SU-DHL-6 (cell line): ENCODE measurements around the gene HRG.
"Not testable (repeated sequence)": the region's sequence is repeated elsewhere in the genome, so short reads cannot be mapped to it uniquely, and the experiment has no call there.

Source experiments
- H2AFZ ChIP-seq: fragments of 200-600 bp; sonication (generic); 2 replicates; pipeline ENCODE4 v1.6.1; 2014; ENCODE audit warnings: low read depth, mild to moderate bottlenecking, moderate library complexity, mixed read lengths, antibody characterized with exemption, low read length; ENCODE audit not compliant: severe bottlenecking
- H3F3A ChIP-seq: fragments of 200-600 bp; shearing (Covaris generic); 2 replicates; pipeline ENCODE4 v1.6.0; 2016; ENCODE audit warnings: antibody characterized with exemption, mild to moderate bottlenecking; ENCODE audit not compliant: insufficient read depth
- H3K27ac ChIP-seq: fragments of 200-600 bp; sonication (generic); 2 replicates; pipeline ENCODE4 v1.5.1; 2016; ENCODE audit warnings: low read depth, mild to moderate bottlenecking, low read length, moderate library complexity, mixed read lengths
- H3K27me3 ChIP-seq: fragments of 200-600 bp; sonication (generic), shearing (Covaris generic); 2 replicates; pipeline ENCODE4 v1.6.0; 2014; ENCODE audit warnings: mild to moderate bottlenecking, low read length
- H3K36me3 ChIP-seq: fragments of 200-600 bp; sonication (generic); 2 replicates; pipeline ENCODE4 v1.6.1; 2014; ENCODE audit warnings: mild to moderate bottlenecking, low read length, mixed read lengths
- H3K4me2 ChIP-seq: fragments of 300-600, 200-600 bp; shearing (Covaris generic), sonication (generic); 2 replicates; pipeline ENCODE4 v1.6.0; 2014; ENCODE audit warnings: low read length, low read depth, mild to moderate bottlenecking; ENCODE audit not compliant: poor library complexity, severe bottlenecking
- H3K4me3 ChIP-seq: fragments of 200-600 bp; sonication (generic); 2 replicates; pipeline ENCODE4 v1.5.1; 2014; ENCODE audit warnings: antibody characterized with exemption, low read length, mild to moderate bottlenecking, mixed read lengths; ENCODE audit not compliant: insufficient read depth, poor library complexity, severe bottlenecking
- H3K79me2 ChIP-seq: fragments of 200-600 bp; sonication (generic); 2 replicates; pipeline ENCODE4 v1.6.1; 2014; ENCODE audit warnings: mild to moderate bottlenecking, low read length, moderate library complexity; ENCODE audit not compliant: insufficient read depth
- H3K9ac ChIP-seq: fragments of 200-600 bp; sonication (generic); 2 replicates; pipeline ENCODE4 v1.7.0; 2014; ENCODE audit warnings: mild to moderate bottlenecking, low read length
- H3K9me2 ChIP-seq: fragments of 200-600 bp; sonication (generic); replicated peaks from 2 replicates; pipeline ENCODE4 v1.6.1; 2014; ENCODE audit warnings: low read length; ENCODE audit not compliant: insufficient read depth
- H3K9me3 ChIP-seq: fragments of 200-600 bp; sonication (generic); 2 replicates; pipeline ENCODE4 v1.6.1; 2014; ENCODE audit warnings: low read length, mixed read lengths; ENCODE audit not compliant: insufficient read depth
- H4K20me1 ChIP-seq: fragments of 200-600 bp; sonication (generic); 2 replicates; pipeline ENCODE4 v1.6.1; 2014; ENCODE audit warnings: low read depth, mild to moderate bottlenecking, antibody characterized with exemption, low read length, moderate library complexity, mixed read lengths
- CTCF ChIP-seq: fragments of 200-600 bp; sonication (generic); IDR thresholded peaks from one replicate; pipeline ENCODE4 v1.5.1; 2017; ENCODE audit warnings: antibody characterized with exemption, mild to moderate bottlenecking, low read length, moderate library complexity; ENCODE audit not compliant: insufficient read depth, poor library complexity, severe bottlenecking
- EZH2phosphoT487 ChIP-seq: fragments of 200-600 bp; sonication (generic), shearing (Covaris generic); conservative IDR thresholded peaks from 2 replicates; pipeline ENCODE4 v1.6.1; 2018; ENCODE audit warnings: mild to moderate bottlenecking, antibody characterized with exemption, low read length, moderate library complexity, mixed read lengths

Gene HRG

DNA sequence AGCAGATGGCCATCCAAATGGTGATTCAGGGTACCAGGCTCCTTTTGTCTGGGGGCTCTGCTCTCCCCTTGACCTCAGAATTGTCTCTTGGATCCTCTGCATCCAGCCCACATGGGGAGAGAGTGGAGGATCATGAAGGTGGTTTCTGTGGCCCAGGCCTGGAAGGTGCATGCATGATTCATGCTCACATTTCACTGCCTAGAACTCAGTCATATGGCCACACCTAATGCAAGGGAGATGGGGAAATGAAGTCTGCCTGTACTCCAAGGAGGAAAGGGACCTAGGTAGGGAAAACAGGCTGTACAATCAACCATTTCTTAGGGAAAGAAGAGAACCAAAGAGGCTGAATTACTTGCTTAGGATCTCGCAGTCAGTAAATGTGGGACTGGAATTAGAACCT lies 15.1 kb downstream of the HRG start:
- Histone ChIP-seq H3K79me2 (no peaks in the 10 kb centered on the region), H2AFZ (no peak overlapping the region), H3F3A (no peaks in the 10 kb centered on the region), H3K27ac (no peak overlapping the region), H3K36me3 (no peaks in the 10 kb centered on the region), H4K20me1 (no peaks in the 10 kb centered on the region), H3K27me3 (no peaks in the 10 kb centered on the region), H3K9me3 (peaks cover 5% of the 10 kb centered on the region; the same call in 1 of the 2 replicates), H3K4me3 (no peak overlapping the region), H3K9ac (no peak overlapping the region), H3K4me2 (no peak overlapping the region), H3K9me2 (no peaks in the 10 kb centered on the region)
- no peak for TF ChIP-seq EZH2phosphoT487
- TF ChIP-seq CTCF, result no peak

- no peaks in the 10 kb centered on the region for H3K36me3 ChIP-seq
- H3K9me2 ChIP-seq, result no peaks in the 10 kb centered on the region
- no peak overlapping the region for H3K9ac ChIP-seq
- TF ChIP-seq CTCF (no peak), EZH2phosphoT487 (no peak)
- no peaks in the 10 kb centered on the region for H3K79me2 ChIP-seq
- H3K4me2 ChIP-seq, result no peak overlapping the region
- no peaks in the 10 kb centered on the region for H3K27me3 ChIP-seq
- no peaks in the 10 kb centered on the region for H4K20me1 ChIP-seq
- H2AFZ ChIP-seq, result no peak overlapping the region
- H3K27ac ChIP-seq, result no peak overlapping the region
- no peak overlapping the region for H3K4me3 ChIP-seq
- no peaks in the 10 kb centered on the region for H3F3A ChIP-seq
- H3K9me3 ChIP-seq, result peaks cover 8% of the 10 kb centered on the region; the same call in 1 of the 2 replicates
These were observed 17.0 kb downstream of the HRG start for GRCh38 chr3:186682812-186683211.

DNA sequence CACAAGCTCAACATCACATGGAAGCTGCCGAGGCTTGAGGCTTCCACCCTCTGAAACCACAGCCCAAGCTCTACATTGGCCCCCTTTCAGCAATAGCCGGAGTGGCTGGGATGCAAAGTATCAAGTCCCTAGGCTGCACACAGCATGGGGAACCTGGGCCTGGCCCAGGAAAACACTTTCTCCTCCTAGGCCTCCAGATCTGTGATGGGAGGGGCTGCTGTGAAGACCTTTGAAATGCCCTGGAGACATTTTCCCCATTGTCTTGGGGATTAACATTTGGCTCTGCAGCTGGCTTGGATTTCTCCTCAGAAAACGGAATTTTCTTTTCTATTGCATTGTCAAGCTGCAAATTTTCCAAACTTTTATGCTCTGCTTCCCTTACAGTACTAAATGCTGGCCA lies 18.2 kb downstream of the HRG start:
- no peak for TF ChIP-seq EZH2phosphoT487
- Histone ChIP-seq H3K4me2 (no peak overlapping the region), H2AFZ (no peak overlapping the region)

GRCh38 chr3:186686475-186686874 lies 20.7 kb downstream of the HRG start:
- H3K36me3 ChIP-seq, result not testable (repeated sequence)

More for the DNA sequence above, 18.2 kb downstream of the HRG start:
- H3K9ac ChIP-seq, result no peak overlapping the region
- peaks cover 8% of the 10 kb centered on the region; the same call in 1 of the 2 replicates for H3K9me3 ChIP-seq
- no peaks in the 10 kb centered on the region for H4K20me1 ChIP-seq
- no peaks in the 10 kb centered on the region for H3K36me3 ChIP-seq
- no peaks in the 10 kb centered on the region for H3F3A ChIP-seq
- H3K4me3 ChIP-seq, result no peak overlapping the region
- H3K27ac ChIP-seq, result no peak overlapping the region
- no peaks in the 10 kb centered on the region for H3K9me2 ChIP-seq
- H3K79me2 ChIP-seq, result no peaks in the 10 kb centered on the region
- no peaks in the 10 kb centered on the region for H3K27me3 ChIP-seq

More at GRCh38 chr3:186686475-186686874, 20.7 kb downstream of the HRG start:
- not testable (repeated sequence) for H3K79me2 ChIP-seq, H2AFZ ChIP-seq, H3K27me3 ChIP-seq, H3K9ac ChIP-seq, H3K9me3 ChIP-seq, H3K4me3 ChIP-seq, H3F3A ChIP-seq, H3K4me2 ChIP-seq, H3K9me2 ChIP-seq, H3K27ac ChIP-seq, H4K20me1 ChIP-seq
